Activated CD8-positive, alpha-beta T cell treated with anti-CD3 and anti-CD28 coated beads for 36 hours (primary cell): ENCODE data around the gene ACACA. TPM values are rescaled to one million over a fixed set of nuclear protein-coding genes. Genes with fewer than 3 reads are reported as not detected.

Experiments
- ATAC-seq: fragments of 200-7000 bp; cut with Tn5 transposase; one replicate; pipeline ENCODE4 v1.10.0; 2021; ENCODE audit warnings: mild to moderate bottlenecking, moderate library complexity
- CTCF ChIA-PET: fragments of 350-600 bp; sonication (Branson Sonifier 250); formaldehyde crosslinking; loops from one replicate; lab custom pipeline; 2021; ENCODE audit warnings: antibody characterized with exemption; lab: Charles Lee
- POLR2A ChIA-PET: fragments of 350-600 bp; sonication (Branson Sonifier 250); formaldehyde crosslinking; loops from one replicate; lab custom pipeline; 2021; ENCODE audit warnings: antibody characterized with exemption; lab: Charles Lee
- DNase-seq: peaks from one replicate; pipeline ENCODE4 v3.0.0-alpha.2; 2020
- H3K27ac Mint-ChIP-seq: one replicate; pipeline ENCODE4 v1.8.0; 2021; ENCODE audit warnings: mild to moderate bottlenecking, mixed read lengths
- H3K27me3 Mint-ChIP-seq: one replicate; pipeline ENCODE4 v1.8.0; 2021; ENCODE audit warnings: mixed read lengths
- H3K36me3 Mint-ChIP-seq: one replicate; pipeline ENCODE4 v1.8.0; 2021; ENCODE audit warnings: low read depth, mixed read lengths
- H3K4me1 Mint-ChIP-seq: one replicate; pipeline ENCODE4 v1.8.0; 2021; ENCODE audit warnings: low read depth, mixed read lengths
- H3K4me3 Mint-ChIP-seq: one replicate; pipeline ENCODE4 v1.8.0; 2021; ENCODE audit warnings: mild to moderate bottlenecking, moderate library complexity, mixed read lengths
- H3K9me3 Mint-ChIP-seq: one replicate; pipeline ENCODE4 v1.8.0; 2021; ENCODE audit warnings: mixed read lengths
- CTCF ChIP-seq: fragments of 200-600 bp; IDR thresholded peaks from one replicate; pipeline ENCODE4 v1.8.0; 2022; ENCODE audit warnings: antibody characterized with exemption, mild to moderate bottlenecking
- intact Hi-C: fragments of 100-400 bp; cut with micrococcal nuclease; formaldehyde crosslinking; loops from one replicate; pipeline ENCODE4 v1.10.0; 2022
- total RNA-seq, 2 experiments: library from RNA; stranded (reverse); gene quantifications; one replicate each; pipeline ENCODE4 v1.2.3, GENCODE V29; 2021

ACACA gene
- total RNA-seq, 2 experiments from 2014 or later: 66.0 to 68.2 TPM

- TF ChIP-seq CTCF: no peak
- no peaks in the 10 kb centered on the region for H3K9me3 Mint-ChIP-seq
These were observed 273.5 kb downstream of the ACACA start for GRCh38 chr17:37133136-37133535.

GRCh38 chr17:37131669-37132611 is 274.7 kb downstream of the ACACA start:
- H3K27me3 Mint-ChIP-seq: no peaks in the 10 kb centered on the region
- CTCF ChIA-PET: no interaction called here
- peaks cover 19% of the 10 kb centered on the region for H3K36me3 Mint-ChIP-seq
- no peak overlapping the region for H3K4me3 Mint-ChIP-seq
- TF ChIP-seq CTCF: no peak
- POLR2A ChIA-PET: interaction anchor here (0.5 to 1.1 kb wide), 2 partner anchors 14 to 1484 kb away, joined by 3 to 4 read pairs; no protein-coding TSS in a partner anchor
- ATAC-seq: no peak
- no peak for DNase-seq
- H3K4me1 Mint-ChIP-seq: no peaks in the 10 kb centered on the region
- no peak overlapping the region for H3K27ac Mint-ChIP-seq
- H3K9me3 Mint-ChIP-seq: no peaks in the 10 kb centered on the region
- intact Hi-C loops: no loop called here

More at GRCh38 chr17:37133136-37133535, 273.5 kb downstream of the ACACA start:
- Mint-ChIP-seq H3K27ac (no peak overlapping the region), H3K4me1 (no peaks in the 10 kb centered on the region), H3K27me3 (no peaks in the 10 kb centered on the region), H3K4me3 (no peak overlapping the region), H3K36me3 (peaks cover 16% of the 10 kb centered on the region)
- DNase-seq (no peak), ATAC-seq (no peak)
- ChIA-PET POLR2A (no interaction called here), CTCF (no interaction called here)
- intact Hi-C loops: no loop called here

GRCh38 chr17:37130984-37131446 is 275.6 kb downstream of the ACACA start:
- intact Hi-C loops: no loop called here
- ChIA-PET POLR2A (no interaction called here), CTCF (no interaction called here)
- ATAC-seq (no peak), DNase-seq (no peak)
- Mint-ChIP-seq H3K27ac (no peak overlapping the region), H3K36me3 (peaks cover 24% of the 10 kb centered on the region), H3K9me3 (no peaks in the 10 kb centered on the region), H3K27me3 (no peaks in the 10 kb centered on the region), H3K4me3 (no peak overlapping the region), H3K4me1 (no peaks in the 10 kb centered on the region)
- no peak for TF ChIP-seq CTCF

- no peaks in the 10 kb centered on the region for H3K9me3 Mint-ChIP-seq
- H3K36me3 Mint-ChIP-seq: peaks cover 57% of the 10 kb centered on the region
- H3K27ac Mint-ChIP-seq: no peak overlapping the region
- no peak for TF ChIP-seq CTCF
- DNase-seq (no peak), ATAC-seq (no peak)
- H3K27me3 Mint-ChIP-seq: no peaks in the 10 kb centered on the region
- no peak overlapping the region for H3K4me3 Mint-ChIP-seq
- intact Hi-C loops: no loop called here
- ChIA-PET CTCF (interaction anchor here (0.6 kb wide), 1 partner anchor 30 kb away, joined by 3 read pairs; no protein-coding TSS in a partner anchor), POLR2A (interaction anchor here (0.7 kb wide), 1 partner anchor 41 kb away, joined by 3 read pairs; no protein-coding TSS in a partner anchor)
- no peaks in the 10 kb centered on the region for H3K4me1 Mint-ChIP-seq
These were observed 281.8 kb downstream of the ACACA start for GRCh38 chr17:37124821-37125173.
